Measurements from ENCODE around the gene TSNAXIP1.

Gene TSNAXIP1

DNA sequence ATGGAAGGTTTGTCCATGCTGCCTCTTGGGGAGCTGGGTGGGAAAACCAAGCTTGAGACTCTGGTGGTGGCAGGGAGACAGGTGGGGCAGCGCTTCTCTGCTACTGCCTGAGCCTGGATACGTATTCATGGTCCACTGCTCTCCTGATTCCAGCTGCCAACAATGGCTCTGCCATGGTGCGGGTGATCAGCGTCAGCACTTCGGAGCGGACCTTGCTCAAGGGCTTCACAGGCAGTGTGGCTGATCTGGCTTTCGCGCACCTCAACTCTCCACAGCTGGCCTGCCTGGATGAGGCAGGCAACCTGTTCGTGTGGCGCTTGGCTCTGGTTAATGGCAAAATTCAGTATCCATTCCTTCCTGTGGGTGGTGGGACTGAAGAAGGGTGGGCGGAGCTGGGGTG, 70.4 kb downstream of the TSNAXIP1 start:
- no peak for DNase-seq
- in situ Hi-C loops (cut with MboI; ENCODE audit: low pct_unique_long_range_greater_than_20kb, low sequenced_read_pairs) = no loop called here

Data from KBM-7 (cell line).